Measurements from ENCODE around the gene CCR5AS.
"Not testable (repeated sequence)": the region's sequence is repeated elsewhere in the genome, so short reads cannot be mapped to it uniquely, and the experiment has no call there.

The CCR5AS gene

GRCh38 chr3:46431905-46432304 lies 25.0 kb upstream of the CCR5AS start:
- not testable (repeated sequence) for DNase-seq; H3K9me3 ChIP-seq (ENCODE audit: control insufficient read depth, low read depth, low read length); H3K23me2 ChIP-seq (ENCODE audit: insufficient read length, low read depth, low read length, poor library complexity, severe bottlenecking); H3K27me3 ChIP-seq (ENCODE audit: insufficient read depth, low read length); H3K27ac ChIP-seq (ENCODE audit: insufficient read length, low read depth, low read length); H2BK5ac ChIP-seq (ENCODE audit: insufficient read length, low read length); H3K18ac ChIP-seq (ENCODE audit: insufficient read length, low read depth, low read length); H3K14ac ChIP-seq (ENCODE audit: insufficient read depth, low read length); H3K79me2 ChIP-seq (ENCODE audit: insufficient read depth, low read length); H2BK12ac ChIP-seq (ENCODE audit: insufficient read length, low read depth, low read length); H2AK5ac ChIP-seq (ENCODE audit: insufficient read length, low read length); H3K4me2 ChIP-seq (ENCODE audit: insufficient read depth, insufficient read length, low read length); H2BK15ac ChIP-seq (ENCODE audit: low read depth, low read length); H2BK20ac ChIP-seq (ENCODE audit: low read depth, low read length, poor library complexity, severe bottlenecking); H2AFZ ChIP-seq (ENCODE audit: low read length); H3K79me1 ChIP-seq (ENCODE audit: insufficient read depth, low read depth, low read length, poor library complexity, severe bottlenecking); H4K20me1 ChIP-seq (ENCODE audit: control insufficient read depth, insufficient read depth, insufficient read length); H3K4me1 ChIP-seq (ENCODE audit: insufficient read depth, low read length); H3K56ac ChIP-seq (ENCODE audit: insufficient read length, low read depth, low read length); H4K8ac ChIP-seq (replicated peaks; ENCODE audit: insufficient read length, low read depth, low read length); H3T11ph ChIP-seq (ENCODE audit: low read length); H2BK120ac ChIP-seq (ENCODE audit: low read depth, low read length, poor library complexity, severe bottlenecking); H4K5ac ChIP-seq (ENCODE audit: insufficient read length, low read depth, low read length); H3K23ac ChIP-seq (ENCODE audit: insufficient read length, low read depth, low read length); H3K27ac Mint-ChIP-seq; H3K4me3 Mint-ChIP-seq; H4K91ac ChIP-seq (ENCODE audit: insufficient read length, low read depth, low read length); H3K27me3 Mint-ChIP-seq (ENCODE audit: low read depth); H3K9ac ChIP-seq (ENCODE audit: extremely low read depth, insufficient read length, low read length); H3K4ac ChIP-seq (ENCODE audit: low read depth, low read length)
- peaks cover 10 to 12% of the 10 kb centered on the region in 2 experiments; a peak in 2 of 4 replicates for H3K4me1 Mint-ChIP-seq
- H3K36me3 Mint-ChIP-seq (ENCODE audit: insufficient read depth in 1 of 3, low read depth in 3 of 3): peaks cover 6 to 12% (median 6%) of the 10 kb centered on the region in 3 experiments; a peak in 6 of 7 replicates
- no CpG with 5 or more reads among the region's 5 CpGs for WGBS (ENCODE audit: extremely low coverage, insufficient read length, low lambda C conversion rate)
- peaks cover 15 to 24% of the 10 kb centered on the region in 2 experiments for H3K9me3 Mint-ChIP-seq

DNA sequence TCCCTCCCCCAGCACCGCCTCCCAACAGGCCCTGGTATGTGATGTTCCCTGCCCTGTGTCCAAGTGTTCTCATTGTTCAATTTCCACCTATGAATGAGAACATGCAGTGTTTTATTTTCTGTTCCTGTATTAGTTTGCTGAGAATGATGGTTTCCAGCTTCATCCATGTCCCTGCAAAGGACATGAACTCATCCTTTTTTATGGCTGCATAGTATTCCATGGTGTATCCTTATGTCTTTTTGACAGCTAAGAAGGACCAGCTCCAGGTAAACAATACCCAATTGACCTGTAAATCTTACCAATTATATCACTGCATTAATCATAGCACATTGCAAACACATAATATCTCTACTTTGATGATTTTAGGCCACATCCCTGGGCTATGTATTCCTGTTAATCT lies 24.0 kb upstream of the CCR5AS start:
- not testable (repeated sequence) for H2AK5ac ChIP-seq (ENCODE audit: insufficient read length, low read length); H3K4me1 ChIP-seq (ENCODE audit: insufficient read depth, low read length); H2BK15ac ChIP-seq (ENCODE audit: low read depth, low read length); H3K18ac ChIP-seq (ENCODE audit: insufficient read length, low read depth, low read length); H3K27me3 ChIP-seq (ENCODE audit: insufficient read depth, low read length); H3K23me2 ChIP-seq (ENCODE audit: insufficient read length, low read depth, low read length, poor library complexity, severe bottlenecking); H3K56ac ChIP-seq (ENCODE audit: insufficient read length, low read depth, low read length); H2BK5ac ChIP-seq (ENCODE audit: insufficient read length, low read length); H2BK12ac ChIP-seq (ENCODE audit: insufficient read length, low read depth, low read length); DNase-seq; H2BK120ac ChIP-seq (ENCODE audit: low read depth, low read length, poor library complexity, severe bottlenecking); H3K4me3 Mint-ChIP-seq; H2BK20ac ChIP-seq (ENCODE audit: low read depth, low read length, poor library complexity, severe bottlenecking); H3T11ph ChIP-seq (ENCODE audit: low read length); H3K27ac ChIP-seq (ENCODE audit: insufficient read length, low read depth, low read length); H3K23ac ChIP-seq (ENCODE audit: insufficient read length, low read depth, low read length); H3K79me1 ChIP-seq (ENCODE audit: insufficient read depth, low read depth, low read length, poor library complexity, severe bottlenecking); H3K27me3 Mint-ChIP-seq (ENCODE audit: low read depth); H3K4me2 ChIP-seq (ENCODE audit: insufficient read depth, insufficient read length, low read length); H3K79me2 ChIP-seq (ENCODE audit: insufficient read depth, low read length); H3K9me3 ChIP-seq (ENCODE audit: control insufficient read depth, low read depth, low read length); H2AFZ ChIP-seq (ENCODE audit: low read length); H3K9ac ChIP-seq (ENCODE audit: extremely low read depth, insufficient read length, low read length); H4K8ac ChIP-seq (replicated peaks; ENCODE audit: insufficient read length, low read depth, low read length); H3K14ac ChIP-seq (ENCODE audit: insufficient read depth, low read length); H4K91ac ChIP-seq (ENCODE audit: insufficient read length, low read depth, low read length); H4K20me1 ChIP-seq (ENCODE audit: control insufficient read depth, insufficient read depth, insufficient read length); H3K4ac ChIP-seq (ENCODE audit: low read depth, low read length); H3K27ac Mint-ChIP-seq; H4K5ac ChIP-seq (ENCODE audit: insufficient read length, low read depth, low read length)
- peaks cover 15 to 24% of the 10 kb centered on the region in 2 experiments for H3K9me3 Mint-ChIP-seq
- H3K36me3 Mint-ChIP-seq (ENCODE audit: insufficient read depth in 1 of 3, low read depth in 3 of 3): peaks cover 6 to 12% (median 6%) of the 10 kb centered on the region in 3 experiments; a peak in 6 of 7 replicates
- WGBS (ENCODE audit: extremely low coverage, insufficient read length, low lambda C conversion rate): no CpG with 5 or more reads among the region's 1 CpG
- H3K4me1 Mint-ChIP-seq: peaks cover 13% of the 10 kb centered on the region in 2 experiments; a peak in 2 of 4 replicates
